Fibroblast of pulmonary artery (primary cell): ENCODE results near the gene MYO1D.
A peak's percentile ranks its signal among the peaks of the same experiment; 100 is the strongest.
"Not testable (repeated sequence)": the region's sequence is repeated elsewhere in the genome, so short reads cannot be mapped to it uniquely, and the experiment has no call there.

Experiments used
- DNase-seq: peaks from one replicate; pipeline ENCODE4 v3.0.0-alpha.2; 2010; ENCODE audit warnings: low read depth
- H3K4me3 ChIP-seq: replicated peaks from 2 replicates; pipeline ENCODE4 v1.5.1; 2011; ENCODE audit warnings: low read depth, mild to moderate bottlenecking, control low read depth, low read length, moderate library complexity
- TF ChIP-seq, protein P1 (sequence below): IDR thresholded peaks from 2 replicates; pipeline ENCODE4 v1.5.1; 2011; ENCODE audit warnings: mild to moderate bottlenecking, control low read depth, low read length, inconsistent platforms; ENCODE audit errors: missing control alignments

The MYO1D gene

DNA sequence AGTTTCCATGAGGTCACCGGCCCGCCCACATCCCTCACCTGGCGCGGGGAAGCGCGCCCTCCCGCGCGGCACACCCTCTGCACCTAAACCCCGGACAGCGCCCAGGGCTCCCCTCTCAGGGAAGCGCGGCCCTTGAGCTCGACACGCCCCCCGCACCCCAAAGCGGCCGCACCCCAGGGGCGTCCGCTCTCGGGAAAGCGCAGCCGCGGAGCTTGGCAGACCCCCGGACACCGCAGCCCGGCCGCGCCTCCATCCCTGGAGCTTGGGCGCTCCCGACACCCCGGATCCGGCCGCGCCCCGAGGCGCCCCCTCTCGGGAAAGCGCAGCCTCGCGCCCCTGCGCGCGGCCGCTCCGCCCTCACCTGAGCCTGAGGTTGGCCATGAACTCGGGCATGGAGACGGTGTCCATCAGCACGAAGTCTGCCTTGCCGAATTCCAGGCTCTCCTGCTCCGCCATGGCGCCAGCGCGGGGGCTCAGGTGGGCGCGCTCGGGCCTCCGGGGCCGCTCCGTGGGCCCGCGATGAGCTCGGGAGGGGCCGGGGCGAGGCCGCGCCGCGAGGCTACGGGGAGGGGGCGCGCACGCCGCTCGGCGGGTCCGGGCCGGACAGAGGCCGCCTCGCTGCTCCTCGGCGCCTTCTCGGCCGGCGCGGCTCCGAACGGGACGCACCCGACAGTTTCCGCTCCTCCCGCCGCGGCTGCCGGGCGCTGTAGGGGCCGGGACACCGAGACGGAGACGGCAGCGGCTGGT is at the start of gene MYO1D:
TSS of gene MYO1D (minus strand) at position 708 of the 747 bp plus-strand sequence. CDS start at position 456, 252 bp downstream.
- TF ChIP-seq, protein P1, sequence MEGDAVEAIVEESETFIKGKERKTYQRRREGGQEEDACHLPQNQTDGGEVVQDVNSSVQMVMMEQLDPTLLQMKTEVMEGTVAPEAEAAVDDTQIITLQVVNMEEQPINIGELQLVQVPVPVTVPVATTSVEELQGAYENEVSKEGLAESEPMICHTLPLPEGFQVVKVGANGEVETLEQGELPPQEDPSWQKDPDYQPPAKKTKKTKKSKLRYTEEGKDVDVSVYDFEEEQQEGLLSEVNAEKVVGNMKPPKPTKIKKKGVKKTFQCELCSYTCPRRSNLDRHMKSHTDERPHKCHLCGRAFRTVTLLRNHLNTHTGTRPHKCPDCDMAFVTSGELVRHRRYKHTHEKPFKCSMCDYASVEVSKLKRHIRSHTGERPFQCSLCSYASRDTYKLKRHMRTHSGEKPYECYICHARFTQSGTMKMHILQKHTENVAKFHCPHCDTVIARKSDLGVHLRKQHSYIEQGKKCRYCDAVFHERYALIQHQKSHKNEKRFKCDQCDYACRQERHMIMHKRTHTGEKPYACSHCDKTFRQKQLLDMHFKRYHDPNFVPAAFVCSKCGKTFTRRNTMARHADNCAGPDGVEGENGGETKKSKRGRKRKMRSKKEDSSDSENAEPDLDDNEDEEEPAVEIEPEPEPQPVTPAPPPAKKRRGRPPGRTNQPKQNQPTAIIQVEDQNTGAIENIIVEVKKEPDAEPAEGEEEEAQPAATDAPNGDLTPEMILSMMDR: no peak
- no peak for DNase-seq
- H3K4me3 ChIP-seq: peak within 1 kb of the TSS; percentile 57

DNA sequence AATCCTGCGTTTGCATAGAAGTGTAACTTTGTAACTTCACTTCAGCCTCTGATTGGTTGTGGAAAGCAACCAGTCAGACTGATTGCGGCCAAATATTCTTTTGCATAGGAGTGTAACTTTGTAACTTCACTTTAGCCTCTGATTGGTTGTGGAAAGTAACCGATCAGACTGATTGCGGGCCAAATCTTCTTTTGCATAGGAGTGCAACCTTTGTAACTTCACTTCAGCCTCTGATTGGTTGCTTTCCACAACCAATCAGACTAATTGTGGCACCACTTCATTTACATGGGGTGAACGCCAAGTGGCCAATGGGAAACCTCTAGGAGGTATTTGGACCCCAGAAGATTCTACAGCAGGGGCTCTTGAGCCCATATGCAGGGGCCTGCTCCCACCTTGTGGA is 49.3 kb upstream of the MYO1D start:
- TF ChIP-seq, protein P1: no peak
- no peak overlapping the region for H3K4me3 ChIP-seq

GRCh38 chr17:32923905-32924304 is 47.0 kb upstream of the MYO1D start:
- H3K4me3 ChIP-seq: not testable (repeated sequence)
- peak; percentile 46 for DNase-seq

More for the DNA sequence above, 49.3 kb upstream of the MYO1D start:
- DNase-seq: no peak

GRCh38 chr17:32921017-32921416 is 44.1 kb upstream of the MYO1D start:
- H3K4me3 ChIP-seq: no peak overlapping the region
- no peak for DNase-seq
- TF ChIP-seq, protein P1: no peak

- TF ChIP-seq, protein P1: no peak
- no peak for DNase-seq
- H3K4me3 ChIP-seq: no peak overlapping the region
Measured at GRCh38 chr17:32920293-32920692, 43.4 kb upstream of the MYO1D start.

GRCh38 chr17:32919876-32920275 is 43.0 kb upstream of the MYO1D start:
- DNase-seq, H3K4me3 ChIP-seq: not testable (repeated sequence)

GRCh38 chr17:32917842-32918241 is 40.9 kb upstream of the MYO1D start:
- H3K4me3 ChIP-seq: no peak overlapping the region
- TF ChIP-seq, protein P1: no peak
- no peak for DNase-seq

DNA sequence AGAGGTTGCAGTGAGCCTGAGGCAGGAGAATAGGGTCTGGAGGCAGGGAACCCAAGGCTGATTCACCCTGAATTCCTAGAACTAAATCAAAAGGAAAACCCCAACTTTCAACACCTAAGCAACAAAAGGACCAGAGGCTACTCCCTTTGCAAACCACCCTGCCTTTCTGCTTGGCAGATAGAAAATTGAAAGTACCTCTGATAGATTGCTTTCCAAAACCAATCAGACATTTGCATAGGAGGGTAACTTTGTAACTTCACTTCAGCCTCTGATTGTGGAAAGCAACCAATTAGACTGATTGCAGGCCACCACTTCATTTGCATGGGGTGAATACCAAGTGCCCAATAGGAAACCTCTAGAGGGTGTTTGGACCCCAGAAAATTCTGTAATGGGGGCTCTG is 40.2 kb upstream of the MYO1D start:
- TF ChIP-seq, protein P1: no peak
- H3K4me3 ChIP-seq: no peak overlapping the region
- DNase-seq: no peak
